H1 (cell line): ENCODE results near the gene YWHAG. TPM values are rescaled to one million over a fixed set of nuclear protein-coding genes. Genes with fewer than 3 reads are reported as not detected.

ENCODE experiments used
- CTCF ChIA-PET: fragments of 300-600 bp; sonication (Branson Sonifier 250); formaldehyde crosslinking; loops from one replicate; lab custom pipeline; 2021; ENCODE audit not compliant: partially characterized antibody; lab: Charles Lee
- POLR2A ChIA-PET: fragments of 300-600 bp; sonication (Branson Sonifier 250); formaldehyde crosslinking; loops from one replicate; lab custom pipeline; 2021; ENCODE audit warnings: inconsistent platforms; ENCODE audit not compliant: partially characterized antibody; lab: Charles Lee
- DNase-seq, 2 experiments: peaks; one replicate each; pipeline versions ENCODE4 v3.0.0 to v3.0.0-alpha.2; 2010 to 2022; ENCODE audit warnings: low spot score in 2 of 2, low read depth in 1 of 2, mixed read lengths in 1 of 2
- FAIRE-seq: peaks from 2 replicates; lab custom pipeline; 2011; peaks lifted over from hg19 to GRCh38; lab: Jason Lieb, UNC
- H2AFZ ChIP-seq: 2 replicates; pipeline ENCODE4 v1.8.1; 2012; ENCODE audit warnings: low read length, inconsistent platforms
- H2AK5ac ChIP-seq: 2 replicates; pipeline ENCODE4 v1.6.1; 2013; ENCODE audit warnings: low read depth, low read length
- H2BK120ac ChIP-seq: replicated peaks from 2 replicates; pipeline ENCODE3; 2013; ENCODE audit warnings: low read depth, low read length, inconsistent platforms
- H2BK12ac ChIP-seq: 2 replicates; pipeline ENCODE4 v1.6.1; 2013; ENCODE audit warnings: low read depth, low read length
- H2BK15ac ChIP-seq: 2 replicates; pipeline ENCODE4 v1.6.1; 2013; ENCODE audit warnings: low read length
- H2BK20ac ChIP-seq: 2 replicates; pipeline ENCODE4 v1.6.1; 2013; ENCODE audit warnings: low read length
- H2BK5ac ChIP-seq: 2 replicates; pipeline ENCODE4 v1.6.1; 2013; ENCODE audit warnings: low read depth, low read length
- H3K14ac ChIP-seq: 2 replicates; pipeline ENCODE4 v1.6.1; 2013; ENCODE audit warnings: inconsistent platforms; ENCODE audit not compliant: insufficient read length
- H3K18ac ChIP-seq: 2 replicates; pipeline ENCODE4 v1.6.1; 2013; ENCODE audit warnings: low read length; ENCODE audit errors: extremely low read depth
- H3K23ac ChIP-seq: 2 replicates; pipeline ENCODE4 v1.6.1; 2013; ENCODE audit warnings: inconsistent platforms; ENCODE audit not compliant: insufficient read length
- H3K23me2 ChIP-seq: 2 replicates; pipeline ENCODE4 v1.6.1; 2013; ENCODE audit warnings: low read depth, low read length
- H3K27ac ChIP-seq: 2 replicates; pipeline ENCODE4 v1.6.1; 2011; ENCODE audit warnings: low read depth, low read length, inconsistent platforms
- H3K27me3 ChIP-seq, 4 experiments: replicated peaks in 1 of 4; 1 replicate in 1 of 4; 2 replicates in 3 of 4; pipeline versions ENCODE4 v1.6.1 to v1.8.1; 2011 to 2013; ENCODE audit warnings: low read length in 3 of 4, mild to moderate bottlenecking in 3 of 4, inconsistent platforms in 2 of 4, mixed read lengths in 2 of 4, moderate library complexity in 1 of 4; ENCODE audit not compliant: control insufficient read depth in 3 of 4, insufficient read depth in 3 of 4; ENCODE audit errors: extremely low read depth in 1 of 4
- H3K36me3 ChIP-seq, 4 experiments: 2 replicates each; pipeline versions ENCODE4 v1.6.1 to v1.8.1; 2011 to 2013; ENCODE audit warnings: mild to moderate bottlenecking in 4 of 4, low read length in 3 of 4, moderate library complexity in 2 of 4, control low read depth in 1 of 4, inconsistent platforms in 1 of 4; ENCODE audit not compliant: insufficient read depth in 4 of 4, control insufficient read depth in 2 of 4
- H3K4ac ChIP-seq: replicated peaks from 2 replicates; pipeline ENCODE3; 2013; ENCODE audit warnings: low read length, low read depth, mixed read lengths, inconsistent platforms; ENCODE audit not compliant: insufficient read length
- H3K4me1 ChIP-seq, 4 experiments: replicated peaks in 1 of 4; 1 replicate in 1 of 4; 2 replicates in 3 of 4; pipeline versions ENCODE4 v1.6.1 to v1.8.1; 2011 to 2013; ENCODE audit warnings: low read length in 3 of 4, inconsistent platforms in 2 of 4, mixed read lengths in 1 of 4; ENCODE audit not compliant: insufficient read depth in 4 of 4, control insufficient read depth in 3 of 4
- H3K4me2 ChIP-seq, 2 experiments: 2 replicates each; pipeline versions ENCODE4 v1.6.1 to v1.8.1; 2011 to 2013; ENCODE audit warnings: low read depth in 2 of 2, low read length in 2 of 2, control low read depth in 1 of 2, inconsistent platforms in 1 of 2, mild to moderate bottlenecking in 1 of 2; ENCODE audit not compliant: insufficient read depth in 1 of 2
- H3K4me3 ChIP-seq, 4 experiments: fragments of 200-600, 300-600 bp in 1 of 4; sonication (generic), shearing (Covaris generic), sonication (Bioruptor Twin) in 1 of 4; 2 replicates each; pipeline versions ENCODE4 v1.5.1 to v1.8.1; 2011 to 2016; ENCODE audit warnings: low read length in 4 of 4, low read depth in 3 of 4, control low read depth in 2 of 4, inconsistent platforms in 2 of 4, mild to moderate bottlenecking in 2 of 4, mixed read lengths in 1 of 4, moderate library complexity in 1 of 4; ENCODE audit not compliant: insufficient read depth in 2 of 4; ENCODE audit errors: extremely low read depth in 1 of 4
- H3K56ac ChIP-seq: replicated peaks from 2 replicates; pipeline ENCODE3; 2013; ENCODE audit warnings: low read depth, mild to moderate bottlenecking, mixed read lengths, low read length, inconsistent platforms; ENCODE audit not compliant: insufficient read length
- H3K79me1 ChIP-seq: 2 replicates; pipeline ENCODE4 v1.6.1; 2013; ENCODE audit warnings: low read depth, low read length, control low read depth
- H3K79me2 ChIP-seq, 2 experiments: 2 replicates each; pipeline versions ENCODE4 v1.6.1 to v1.8.1; 2012 to 2013; ENCODE audit warnings: low read length in 2 of 2, mild to moderate bottlenecking in 2 of 2, inconsistent platforms in 1 of 2; ENCODE audit not compliant: insufficient read depth in 2 of 2, control insufficient read depth in 1 of 2
- H3K9ac ChIP-seq, 4 experiments: replicated peaks in 1 of 4; 1 replicate in 1 of 4; 2 replicates in 3 of 4; pipeline versions ENCODE4 v1.6.1 to v1.8.1; 2011 to 2013; ENCODE audit warnings: low read depth in 3 of 4, low read length in 3 of 4, control low read depth in 2 of 4, mild to moderate bottlenecking in 2 of 4, moderate library complexity in 2 of 4, inconsistent platforms in 1 of 4; ENCODE audit errors: extremely low read depth in 1 of 4
- H3K9me3 ChIP-seq, 2 experiments: 2 replicates each; pipeline versions ENCODE4 v1.6.1 to v1.8.1; 2012 to 2013; ENCODE audit warnings: mild to moderate bottlenecking in 2 of 2, moderate library complexity in 2 of 2, control low read depth in 1 of 2, inconsistent platforms in 1 of 2, low read depth in 1 of 2, low read length in 1 of 2, mixed read lengths in 1 of 2; ENCODE audit not compliant: insufficient read depth in 2 of 2
- H4K20me1 ChIP-seq, 2 experiments: replicated peaks in 1 of 2; 2 replicates each; pipeline versions ENCODE3 to v1.8.1; 2011 to 2013; ENCODE audit warnings: inconsistent platforms in 2 of 2, low read length in 2 of 2, mild to moderate bottlenecking in 1 of 2; ENCODE audit not compliant: insufficient read depth in 2 of 2, control insufficient read depth in 1 of 2
- H4K5ac ChIP-seq: 2 replicates; pipeline ENCODE4 v1.6.1; 2013; ENCODE audit warnings: low read length, low read depth, mixed read lengths, inconsistent platforms; ENCODE audit not compliant: insufficient read length
- H4K8ac ChIP-seq: 2 replicates; pipeline ENCODE4 v1.8.0; 2013; ENCODE audit warnings: mild to moderate bottlenecking, moderate library complexity, low read length, inconsistent platforms; ENCODE audit not compliant: insufficient read depth; ENCODE audit errors: extremely low read depth
- H4K91ac ChIP-seq: replicated peaks from 2 replicates; pipeline ENCODE3; 2013; ENCODE audit warnings: low read length, mixed read lengths, inconsistent platforms; ENCODE audit not compliant: insufficient read length
- BACH1 ChIP-seq: IDR thresholded peaks from 2 replicates; pipeline ENCODE4 v1.6.1; 2012; ENCODE audit warnings: low read length, improper control_type of control experiment
- CEBPB ChIP-seq: IDR thresholded peaks from 2 replicates; pipeline ENCODE4 v1.6.1; 2012; ENCODE audit warnings: low read depth, low read length
- CREB1 ChIP-seq: IDR thresholded peaks from 2 replicates; pipeline ENCODE4 v1.6.1; 2012; ENCODE audit warnings: inconsistent platforms
- HDAC2 ChIP-seq, 2 experiments: fragments of 300-600 bp in 1 of 2; sonication (generic) in 1 of 2; IDR thresholded peaks; 2 replicates each; pipeline ENCODE4 v1.6.1; 2011 to 2012; ENCODE audit warnings: low read depth in 2 of 2, low read length in 2 of 2, mild to moderate bottlenecking in 2 of 2, moderate library complexity in 2 of 2, borderline replicate concordance in 1 of 2, inconsistent platforms in 1 of 2
- JUND ChIP-seq: IDR thresholded peaks from 2 replicates; pipeline ENCODE4 v1.6.1; 2011; ENCODE audit warnings: mild to moderate bottlenecking, improper control_type of control experiment, low read length
- KDM4A ChIP-seq: IDR thresholded peaks from one replicate; pipeline ENCODE4 v1.7.1; 2012; ENCODE audit warnings: low read depth, mild to moderate bottlenecking, moderate library complexity, low read length, inconsistent platforms; ENCODE audit not compliant: severe bottlenecking
- MAFK ChIP-seq: IDR thresholded peaks from 2 replicates; pipeline ENCODE4 v1.6.1; 2012; ENCODE audit warnings: low read depth, mild to moderate bottlenecking, improper control_type of control experiment, low read length
- MAX ChIP-seq: IDR thresholded peaks from 2 replicates; pipeline ENCODE4 v1.6.1; 2012; ENCODE audit warnings: inconsistent platforms
- SIRT6 ChIP-seq: IDR thresholded peaks from one replicate; pipeline ENCODE4 v1.7.1; 2012; ENCODE audit warnings: low read length, inconsistent platforms
- SP2 ChIP-seq: IDR thresholded peaks from 2 replicates; pipeline ENCODE4 v1.6.1; 2012; ENCODE audit warnings: mild to moderate bottlenecking, low read length, inconsistent platforms
- SP4 ChIP-seq: IDR thresholded peaks from 2 replicates; pipeline ENCODE4 v1.6.1; 2012; ENCODE audit warnings: low read length, inconsistent platforms
- SUZ12 ChIP-seq: fragments of 200-600 bp; sonication (generic); IDR thresholded peaks from 2 replicates; pipeline ENCODE4 v1.6.1; 2012; ENCODE audit warnings: mild to moderate bottlenecking, inconsistent platforms, low read length, moderate library complexity, mixed read lengths
- WGBS, 2 experiments: shearing (Covaris generic) in 1 of 2; methylation state at CpG; one replicate each; pipeline versions ENCODE4 v1.1.6 to v1.1.7; 2013 to 2015; ENCODE audit warnings: low lambda C conversion rate in 2 of 2, mixed read lengths in 2 of 2, inconsistent platforms in 1 of 2, low coverage in 1 of 2, missing lambda C conversion rate in 1 of 2; ENCODE audit not compliant: insufficient replicate concordance in 2 of 2, insufficient coverage in 1 of 2, insufficient read length in 1 of 2; ENCODE audit errors: extremely low coverage in 1 of 2, missing lambda C conversion rate in 1 of 2; 5-methylcytosine and 5-hydroxymethylcytosine counted together
- polyA plus RNA-seq, 7 experiments: library from polyadenylated mRNA; depleted of rRNA in 3 of 7; stranded (reverse) in 5 of 7; unstranded in 2 of 7; fragments of >200 nt in 5 of 7; fragments of 200-250 nt in 2 of 7; gene quantifications; 1 replicate in 5 of 7; 2 replicates in 1 of 7; 4 replicates in 1 of 7; pipeline versions ENCODE4 v1.2.1 to v1.2.3, GENCODE V29; 2011 to 2013; ENCODE audit warnings: missing spikeins in 2 of 7, mixed read lengths in 2 of 7
- total RNA-seq: library from RNA; stranded (reverse); fragmentation: NEBNext Ultra II Directional; extraction: Animal tissue kit (Norgen Biotek cat#: 25700); gene quantifications from 2 replicates; pipeline ENCODE4 v1.2.1, GENCODE V29; 2021
- TF ChIP-seq, protein P1 (sequence below), 3 experiments: IDR thresholded peaks; 1 replicate in 2 of 3; 2 replicates in 1 of 3; pipeline versions ENCODE4 v1.5.1 to v1.6.1; 2011; ENCODE audit warnings: low read length in 3 of 3, mild to moderate bottlenecking in 3 of 3, inconsistent platforms in 2 of 3, low read depth in 1 of 3, moderate library complexity in 1 of 3; ENCODE audit not compliant: insufficient read depth in 1 of 3; ENCODE audit errors: control extremely low read depth in 1 of 3

YWHAG gene
- total and polyA plus RNA-seq, 2 of the 8 experiments (the other 6 are each of a cell fraction or from before 2014, with no cell fraction given): 57.2 to 241 TPM

DNA sequence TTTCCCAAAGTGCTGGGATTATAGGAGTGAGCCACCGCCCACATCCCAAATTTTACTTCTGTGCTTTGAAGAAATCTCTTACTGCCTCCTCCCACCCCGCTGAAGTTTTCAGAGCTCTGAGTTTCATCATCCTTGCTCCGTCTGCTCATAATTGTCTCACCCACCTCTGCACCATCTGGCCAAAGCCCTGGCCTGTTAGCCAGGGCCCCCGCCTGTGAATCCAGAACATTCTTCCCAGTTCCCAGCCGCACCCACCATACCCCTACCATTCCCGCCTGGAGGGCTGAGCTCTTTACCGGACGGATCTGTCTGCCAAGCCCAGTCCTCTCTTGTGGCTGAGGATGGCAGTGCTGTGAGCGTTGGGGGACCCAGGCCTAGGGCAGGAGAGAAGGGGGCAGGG is 36.2 kb upstream of the YWHAG start:
- peaks cover 6% of the 10 kb centered on the region for H3K23me2 ChIP-seq
- no peak overlapping the region for H4K8ac ChIP-seq
- ChIA-PET CTCF (no interaction called here), POLR2A (interaction anchor here (1.4 to 2.4 kb wide), 3 partner anchors 9 to 41 kb away, joined by 3 to 8 read pairs (median 5); partner anchors contain the start of gene SSC4D)
- no peak overlapping the region for H3K4me2 ChIP-seq
- H3K9ac ChIP-seq: no peak overlapping the region
- H4K91ac ChIP-seq: no peak overlapping the region
- H4K20me1 ChIP-seq: no peaks in the 10 kb centered on the region
- no peak overlapping the region for H2BK120ac ChIP-seq
- H3K14ac ChIP-seq: no peak overlapping the region
- H3K79me1 ChIP-seq: no peaks in the 10 kb centered on the region
- no peak overlapping the region for H2AK5ac ChIP-seq
- DNase-seq: no peak
- no peak overlapping the region for H2BK20ac ChIP-seq
- WGBS, 2 experiments: 82% methylated on average over 9 of the region's 9 CpGs; no CpG with 5 or more reads in 1 of the 2 experiments
- H2BK15ac ChIP-seq: no peak overlapping the region
- H3K4ac ChIP-seq: no peak overlapping the region
- no peak overlapping the region; the same call in 1 of the 2 replicates for H3K18ac ChIP-seq
- H3K79me2 ChIP-seq: no peaks in the 10 kb centered on the region
- no peak overlapping the region for H4K5ac ChIP-seq
- H2BK12ac ChIP-seq: no peak overlapping the region
- peaks cover 8 to 13% (median 9%) of the 10 kb centered on the region in 4 experiments; a peak in 6 of 7 replicates for H3K4me1 ChIP-seq
- H2BK5ac ChIP-seq: no peak overlapping the region
- no peak overlapping the region for H3K27ac ChIP-seq
- peaks cover 0 to 4% (median 2%) of the 10 kb centered on the region in 4 experiments; a peak in 2 of 7 replicates for H3K27me3 ChIP-seq
- no peak overlapping the region for H3K23ac ChIP-seq
- H2AFZ ChIP-seq: no peak overlapping the region
- H3K9me3 ChIP-seq: no peaks in the 10 kb centered on the region
- no peak overlapping the region for H3K4me3 ChIP-seq
- FAIRE-seq: no peak
- no peak overlapping the region for H3K56ac ChIP-seq
- H3K36me3 ChIP-seq: no peaks in the 10 kb centered on the region
- no peak for TF ChIP-seq KDM4A
- TF ChIP-seq SP4: no peak
- no peak for TF ChIP-seq HDAC2 (IDR thresholded peaks at IDR 0.05; ENCODE audit: borderline replicate concordance in 1 of 2, low read depth in 2 of 2, low read length in 2 of 2)
- TF ChIP-seq, protein P1, sequence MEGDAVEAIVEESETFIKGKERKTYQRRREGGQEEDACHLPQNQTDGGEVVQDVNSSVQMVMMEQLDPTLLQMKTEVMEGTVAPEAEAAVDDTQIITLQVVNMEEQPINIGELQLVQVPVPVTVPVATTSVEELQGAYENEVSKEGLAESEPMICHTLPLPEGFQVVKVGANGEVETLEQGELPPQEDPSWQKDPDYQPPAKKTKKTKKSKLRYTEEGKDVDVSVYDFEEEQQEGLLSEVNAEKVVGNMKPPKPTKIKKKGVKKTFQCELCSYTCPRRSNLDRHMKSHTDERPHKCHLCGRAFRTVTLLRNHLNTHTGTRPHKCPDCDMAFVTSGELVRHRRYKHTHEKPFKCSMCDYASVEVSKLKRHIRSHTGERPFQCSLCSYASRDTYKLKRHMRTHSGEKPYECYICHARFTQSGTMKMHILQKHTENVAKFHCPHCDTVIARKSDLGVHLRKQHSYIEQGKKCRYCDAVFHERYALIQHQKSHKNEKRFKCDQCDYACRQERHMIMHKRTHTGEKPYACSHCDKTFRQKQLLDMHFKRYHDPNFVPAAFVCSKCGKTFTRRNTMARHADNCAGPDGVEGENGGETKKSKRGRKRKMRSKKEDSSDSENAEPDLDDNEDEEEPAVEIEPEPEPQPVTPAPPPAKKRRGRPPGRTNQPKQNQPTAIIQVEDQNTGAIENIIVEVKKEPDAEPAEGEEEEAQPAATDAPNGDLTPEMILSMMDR (IDR thresholded peaks at IDR 0.05; ENCODE audit: control extremely low read depth in 1 of 3, insufficient read depth in 1 of 3, low read depth in 1 of 3, low read length in 3 of 3): no peak
- no peak for TF ChIP-seq SP2
- TF ChIP-seq SUZ12: no peak
- no peak for TF ChIP-seq MAX
- TF ChIP-seq JUND: no peak
- no peak for TF ChIP-seq SIRT6
- no peak for TF ChIP-seq BACH1
- TF ChIP-seq CEBPB: no peak
- TF ChIP-seq MAFK: no peak
- no peak for TF ChIP-seq CREB1
